CD4-positive, alpha-beta T cell treated with Interleukin-15 for 1 hour (primary cell): ENCODE data around the gene UBXN10.

Experiments
- DNase-seq: peaks from one replicate; pipeline ENCODE4 v3.0.0-alpha.2; 2020

UBXN10 gene

GRCh38 chr1:20184481-20184900, 1.4 kb upstream of the UBXN10 start:
- no peak for DNase-seq

- peak; percentile 69 for DNase-seq
Measured at GRCh38 chr1:20184997-20185833, 681 bp upstream of the UBXN10 start.

- DNase-seq, result peak; percentile 38
Measured at GRCh38 chr1:20187103-20187812, 1.4 kb downstream of the UBXN10 start.

DNA sequence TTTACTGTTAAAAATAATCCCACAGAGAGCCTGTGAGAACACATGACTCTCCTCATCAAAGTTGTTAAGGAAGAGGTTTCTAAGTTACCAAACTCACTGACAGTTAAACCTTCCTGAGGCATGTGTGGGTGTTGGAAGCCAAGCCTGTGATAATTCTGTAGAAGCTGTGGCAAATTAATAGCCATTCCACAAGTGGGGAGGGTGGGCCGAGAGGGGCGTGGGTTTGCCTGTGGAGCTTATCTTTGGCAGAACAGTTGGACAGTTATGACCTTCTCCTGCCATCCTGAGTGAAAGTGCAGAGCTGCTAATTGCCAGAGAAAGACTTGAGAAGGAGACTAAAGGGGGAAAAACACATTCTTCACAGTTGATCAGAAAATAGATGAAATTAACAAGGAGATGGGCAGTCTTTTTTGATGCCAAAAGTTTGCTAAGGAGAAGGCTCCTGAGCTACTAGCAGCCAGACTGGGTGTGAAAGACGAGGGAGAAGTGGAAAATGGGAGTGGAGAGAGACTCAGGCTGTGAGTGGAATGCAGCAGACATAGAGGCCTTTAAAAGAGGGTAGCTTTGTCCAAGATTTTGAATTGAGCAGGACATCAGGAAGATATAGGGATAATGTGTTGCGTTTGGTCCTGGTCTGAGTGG, 2.0 kb downstream of the UBXN10 start:
- DNase-seq, result no peak

DNA sequence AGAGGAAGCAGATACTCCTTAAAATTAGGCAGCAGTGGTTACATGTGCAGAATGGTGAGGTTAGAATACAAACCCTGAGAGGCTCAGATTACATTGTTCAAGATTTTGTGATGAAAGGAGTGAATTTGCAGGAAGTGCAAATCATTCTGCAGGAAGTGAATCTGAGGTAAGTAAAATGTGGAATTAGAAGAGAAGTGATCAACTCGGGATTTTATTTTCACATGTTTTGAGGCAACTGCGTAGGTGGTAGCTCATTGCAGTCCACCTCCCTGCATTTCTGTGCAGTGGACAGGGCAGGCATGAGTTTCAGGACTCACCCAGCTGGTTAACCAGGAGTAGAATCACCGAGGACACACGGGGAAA, 2.5 kb downstream of the UBXN10 start:
- no peak for DNase-seq

- DNase-seq, result no peak
Measured at GRCh38 chr1:20189664-20190063, 3.8 kb downstream of the UBXN10 start.

GRCh38 chr1:20190256-20191160, 4.6 kb downstream of the UBXN10 start:
- no peak for DNase-seq

DNA sequence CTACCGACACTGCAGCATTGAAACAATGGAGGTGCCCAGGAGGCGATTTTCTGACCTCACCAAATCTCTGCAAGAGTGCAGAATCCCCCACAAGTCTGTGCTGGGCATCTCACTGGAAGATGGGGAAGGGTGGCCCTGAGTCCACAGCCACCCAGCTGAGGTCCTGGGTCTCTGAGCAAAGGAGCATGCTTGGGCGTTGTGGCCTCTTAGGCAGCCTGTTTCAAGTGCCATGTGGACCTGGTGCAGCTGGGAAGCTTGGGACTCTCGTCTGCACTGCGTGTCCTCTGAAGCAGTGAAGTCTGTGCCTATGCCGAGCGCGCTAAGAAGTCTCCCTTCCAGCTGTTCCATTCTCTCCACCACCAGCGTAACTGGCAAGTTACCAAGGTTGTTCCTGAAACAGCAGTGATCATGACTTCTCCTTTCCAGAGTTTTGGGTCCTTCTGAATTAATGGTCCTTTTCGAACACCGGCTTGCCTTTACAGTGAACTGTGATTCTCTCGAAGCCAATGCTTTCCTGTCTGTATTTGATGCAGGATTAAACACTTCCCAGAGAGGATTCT, 5.5 kb downstream of the UBXN10 start:
- no peak for DNase-seq

DNA sequence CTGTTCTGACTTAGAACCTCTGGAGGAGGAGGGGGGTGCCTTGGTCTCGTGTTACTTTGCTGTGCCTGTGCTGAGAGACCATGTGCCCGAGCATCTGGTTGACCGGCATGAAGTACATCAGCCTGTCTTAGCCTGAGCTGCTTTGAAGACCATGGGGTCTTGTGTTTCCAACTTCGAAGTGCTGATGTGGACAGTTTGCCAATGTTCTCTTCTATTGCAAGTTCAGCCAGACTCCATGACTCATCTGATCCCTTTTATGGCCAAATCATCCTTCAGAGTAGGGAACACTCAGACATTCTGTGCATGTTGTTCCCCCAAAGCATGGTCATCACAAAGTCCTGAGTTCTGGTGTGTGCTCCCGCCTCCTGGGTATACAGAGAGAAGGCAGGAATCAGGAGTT, 6.5 kb downstream of the UBXN10 start:
- no peak for DNase-seq

GRCh38 chr1:20192871-20193411, 7.0 kb downstream of the UBXN10 start:
- DNase-seq, result no peak

GRCh38 chr1:20194224-20194623, 8.3 kb downstream of the UBXN10 start:
- no peak for DNase-seq

DNA sequence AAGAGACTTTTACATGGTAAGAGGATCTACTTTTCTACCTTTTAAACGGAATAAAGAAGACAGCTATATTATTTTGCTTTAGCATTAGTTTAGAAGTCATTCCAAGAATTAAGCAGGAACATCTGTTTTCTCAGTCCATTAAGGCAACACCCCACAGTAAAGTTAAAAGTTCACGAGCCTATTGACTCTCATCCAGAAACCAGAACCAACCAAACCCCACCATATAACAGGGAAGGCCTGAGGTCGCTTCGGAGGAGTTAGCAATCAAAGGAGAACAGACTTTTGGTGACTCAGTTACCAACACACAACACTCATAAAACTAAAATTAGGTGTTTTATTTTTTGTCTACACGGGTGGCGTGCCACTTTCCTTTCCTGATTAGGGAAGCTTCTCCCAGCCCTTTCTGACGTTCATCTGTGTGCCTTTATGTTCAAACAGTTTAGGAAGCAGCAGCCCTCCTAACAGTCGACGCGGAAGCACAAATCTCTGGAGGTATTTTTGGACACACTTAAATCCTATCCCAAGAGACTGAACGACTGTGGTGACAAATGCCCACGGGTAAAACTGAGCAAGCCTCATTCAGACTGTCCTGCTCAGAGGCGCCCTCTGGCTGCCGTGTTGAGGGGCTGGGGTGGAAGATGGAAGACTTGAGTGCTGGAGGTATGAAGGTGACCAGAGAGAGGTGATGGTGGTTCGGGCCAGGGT, 9.0 kb downstream of the UBXN10 start:
- peak; percentile 61 for DNase-seq

DNA sequence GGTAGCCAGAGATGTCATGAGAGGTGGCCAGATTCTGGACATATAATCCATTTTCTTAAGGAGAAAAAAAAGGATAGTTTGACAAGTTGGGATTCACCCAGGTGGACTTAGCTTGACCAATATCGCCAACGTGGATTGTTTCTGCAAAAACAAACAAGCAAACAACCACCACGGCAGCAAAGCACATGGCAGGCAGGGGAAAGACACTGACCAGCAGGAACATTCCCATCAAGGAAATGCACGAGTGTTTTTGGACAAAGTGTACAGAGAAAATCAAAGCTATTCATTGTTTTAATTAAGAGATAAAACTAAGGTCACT, 9.5 kb downstream of the UBXN10 start:
- no peak for DNase-seq

- DNase-seq, result no peak
Measured at GRCh38 chr1:20197329-20197791, 11.5 kb downstream of the UBXN10 start.

DNA sequence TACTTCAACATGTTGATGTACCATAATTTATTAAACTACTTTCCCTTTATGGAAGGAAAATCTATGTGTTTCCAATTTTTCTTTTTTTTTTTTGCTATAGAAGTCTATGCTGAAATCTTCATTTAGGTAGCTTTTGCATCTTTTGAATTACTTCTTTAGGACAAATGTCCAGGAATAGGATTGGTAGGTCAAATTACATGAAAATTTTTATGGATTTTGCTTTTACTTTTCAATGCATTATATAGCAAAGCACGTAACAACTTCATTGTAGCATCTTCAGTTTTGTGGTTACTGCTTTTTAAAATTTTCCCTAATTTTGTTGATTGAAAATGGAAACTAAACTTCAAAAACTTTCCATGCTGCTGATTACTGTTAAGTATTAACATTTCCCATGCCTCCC, 12.4 kb downstream of the UBXN10 start:
- DNase-seq, result no peak

DNA sequence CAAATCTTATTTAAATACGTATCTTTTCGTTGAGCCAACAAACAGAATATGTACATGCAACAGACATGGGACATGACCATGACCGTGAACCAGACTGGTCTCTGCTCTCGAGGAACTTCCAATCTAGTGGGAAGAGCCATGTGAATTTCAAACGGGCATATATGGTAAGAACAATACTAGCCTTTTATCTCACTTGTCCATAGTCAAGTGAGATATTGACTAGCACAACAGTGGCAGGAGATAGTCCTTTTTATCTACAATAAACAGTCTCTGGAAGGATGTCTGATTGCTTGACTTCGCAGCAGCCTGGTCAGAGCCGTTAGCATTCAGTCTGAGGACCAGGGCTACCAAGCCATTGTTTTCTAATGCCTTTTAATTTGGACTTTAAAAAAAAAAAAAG, 13.0 kb downstream of the UBXN10 start:
- DNase-seq, result no peak

DNA sequence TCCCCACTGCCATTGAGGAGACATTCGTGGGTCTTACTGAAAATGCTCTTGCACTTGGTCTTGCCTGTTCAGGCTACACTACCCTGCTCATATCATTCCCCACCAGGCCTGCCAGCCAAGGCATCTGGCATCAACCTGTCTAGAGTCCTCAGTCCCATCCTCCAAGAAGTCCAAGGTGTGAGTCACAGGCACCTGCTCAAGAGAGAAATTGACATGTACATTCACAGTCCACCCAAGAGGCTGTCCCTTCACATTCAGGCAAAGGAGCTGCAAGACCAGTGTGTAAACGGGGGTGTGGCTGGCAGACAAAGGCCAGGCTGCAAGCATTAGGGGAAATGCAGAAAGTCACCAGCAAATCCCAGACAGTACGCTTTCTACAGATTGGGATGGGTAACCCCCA, 13.5 kb downstream of the UBXN10 start:
- DNase-seq, result no peak

DNA sequence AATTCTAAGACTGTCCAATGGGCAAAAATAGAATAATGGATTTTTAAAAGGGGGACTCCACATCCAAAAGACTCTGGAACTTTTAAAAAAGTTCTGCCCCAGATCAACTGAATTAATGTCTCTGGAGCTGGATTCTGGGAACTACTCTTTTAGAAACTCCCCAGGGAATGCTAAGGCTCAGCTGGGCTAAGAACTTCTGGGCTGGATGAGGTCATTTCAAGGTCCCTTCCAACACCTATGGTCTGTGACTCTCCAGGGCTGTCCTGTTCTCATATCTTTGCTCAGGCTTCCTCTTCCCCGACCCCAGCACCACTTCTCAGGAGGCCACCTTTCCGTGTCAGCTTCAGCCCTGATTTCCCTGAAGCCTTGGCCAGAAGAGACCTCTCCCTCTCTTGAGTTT, 13.9 kb downstream of the UBXN10 start:
- no peak for DNase-seq

DNA sequence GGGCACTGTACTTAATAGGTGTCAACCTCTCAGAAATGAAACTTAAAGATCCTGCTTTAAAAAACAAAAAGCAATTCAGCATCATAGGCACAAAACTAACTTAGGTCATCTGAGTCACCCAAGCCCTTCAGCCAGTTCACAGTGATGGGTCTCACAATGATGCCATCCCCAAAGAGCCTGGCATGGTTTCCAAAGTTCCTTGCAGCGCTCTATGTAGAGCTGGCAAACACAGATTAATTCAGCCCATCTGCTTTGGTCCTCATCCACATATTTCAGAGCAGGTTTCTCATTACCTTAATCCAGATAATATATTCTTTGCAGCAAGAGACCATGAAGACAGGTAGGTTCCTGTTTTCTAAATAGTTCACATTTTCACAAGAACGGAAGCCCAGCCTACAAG, 15.1 kb downstream of the UBXN10 start:
- no peak for DNase-seq

GRCh38 chr1:20202166-20202565, 16.3 kb downstream of the UBXN10 start:
- DNase-seq, result no peak

DNA sequence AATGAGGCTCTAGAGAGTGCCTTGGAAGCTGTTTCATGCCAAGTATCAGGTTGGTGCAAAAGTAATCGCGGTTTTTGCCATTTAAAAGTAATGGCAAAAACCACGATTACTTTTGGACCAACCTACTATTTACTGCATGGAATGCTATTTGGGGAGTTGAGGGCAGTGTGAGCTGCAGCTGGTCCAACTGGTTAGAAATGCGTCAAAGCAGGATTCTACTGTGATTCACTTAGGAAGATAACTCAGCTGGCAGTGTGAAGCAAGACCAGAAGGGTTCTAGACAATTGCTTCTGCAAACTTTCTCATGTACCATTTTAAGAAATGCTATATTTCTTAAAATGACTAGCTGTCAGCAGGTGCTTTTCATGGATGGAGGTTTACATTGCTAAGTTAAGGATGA, 21.6 kb downstream of the UBXN10 start:
- no peak for DNase-seq

GRCh38 chr1:20209471-20209870, 23.6 kb downstream of the UBXN10 start:
- DNase-seq, result no peak
